ENCODE measurements around the gene ZNF503.
A peak's percentile ranks its signal among the peaks of the same experiment; 100 is the strongest.

The ZNF503 gene

DNA sequence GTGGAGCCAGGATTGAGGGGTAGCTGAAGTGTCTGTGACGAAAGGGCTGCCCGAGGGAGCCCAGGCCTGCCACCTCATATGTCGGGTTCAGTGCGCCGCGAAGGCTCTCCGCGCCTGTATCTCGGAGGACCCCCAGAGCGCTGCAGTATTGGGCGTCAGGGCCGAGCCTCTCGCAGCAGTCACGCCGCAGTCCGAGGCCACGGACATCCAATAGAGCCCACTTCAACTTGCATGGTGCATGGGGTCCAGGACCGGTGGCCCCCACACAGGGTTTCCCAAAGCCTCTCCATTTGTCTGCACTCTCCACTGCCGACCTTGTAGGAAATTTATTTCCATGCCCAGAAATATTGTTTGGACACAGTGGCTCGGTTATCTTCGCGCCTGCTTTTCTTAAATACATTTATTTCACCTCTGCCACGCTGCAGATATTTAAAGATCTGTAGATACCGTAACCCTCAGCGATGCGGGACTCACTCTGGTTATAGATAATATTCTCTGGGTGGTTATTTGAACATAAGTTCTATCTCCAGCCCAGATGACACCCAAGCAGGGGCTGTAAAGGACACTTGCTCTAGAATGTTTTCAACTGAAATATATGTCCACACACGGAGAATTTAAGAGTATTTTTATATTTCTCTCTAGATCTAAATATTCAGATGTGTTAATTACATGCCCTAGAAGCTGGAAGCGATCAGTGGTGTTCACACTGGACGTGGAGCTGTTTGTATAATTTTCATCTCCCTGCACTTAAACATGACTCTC, 5.1 kb upstream of the ZNF503 start:
- DNase-seq, result no peak

DNA sequence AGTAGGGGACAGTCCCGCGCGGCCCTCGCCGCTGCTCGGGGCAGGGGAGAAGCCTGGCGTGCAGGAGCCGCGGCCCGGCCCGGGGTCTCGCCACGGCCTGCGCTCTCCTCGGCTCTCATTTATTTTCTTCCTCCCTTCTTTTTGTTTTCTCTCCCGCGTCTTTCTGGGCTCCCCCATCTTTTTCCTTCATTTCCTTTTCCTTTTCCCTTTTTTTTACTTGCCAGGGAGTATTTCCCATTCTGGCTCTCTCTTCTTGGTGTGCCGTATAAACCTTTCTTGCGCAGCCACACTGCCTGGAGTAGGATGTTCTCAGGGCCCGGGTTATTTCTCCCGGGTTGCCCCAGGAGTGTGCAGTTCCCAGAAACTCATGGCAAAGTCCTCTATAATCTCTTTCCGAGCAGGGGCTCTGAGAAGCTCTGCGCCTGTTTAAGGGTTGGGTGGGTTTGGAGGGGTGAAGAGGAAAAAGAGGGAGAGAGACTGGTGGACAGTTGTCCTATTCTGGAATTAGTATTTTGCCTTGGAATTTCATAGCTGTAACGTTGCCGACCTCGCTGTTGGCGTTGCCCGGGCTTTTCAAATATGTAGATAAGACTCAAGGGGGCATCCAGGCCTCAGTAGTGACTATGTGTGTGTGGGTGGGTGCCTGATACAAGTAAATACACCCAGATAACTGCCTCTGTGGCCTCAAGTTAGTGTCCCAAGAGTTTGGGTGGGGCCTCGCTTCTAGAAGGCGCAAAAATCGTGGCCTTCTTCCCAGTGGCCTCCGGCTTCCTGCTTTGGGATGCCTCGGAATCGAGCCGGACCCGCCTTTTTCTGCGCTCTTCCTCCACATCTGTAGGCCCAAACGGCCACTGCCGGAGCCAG, 4.3 kb upstream of the ZNF503 start:
- DNase-seq, result no peak

DNA sequence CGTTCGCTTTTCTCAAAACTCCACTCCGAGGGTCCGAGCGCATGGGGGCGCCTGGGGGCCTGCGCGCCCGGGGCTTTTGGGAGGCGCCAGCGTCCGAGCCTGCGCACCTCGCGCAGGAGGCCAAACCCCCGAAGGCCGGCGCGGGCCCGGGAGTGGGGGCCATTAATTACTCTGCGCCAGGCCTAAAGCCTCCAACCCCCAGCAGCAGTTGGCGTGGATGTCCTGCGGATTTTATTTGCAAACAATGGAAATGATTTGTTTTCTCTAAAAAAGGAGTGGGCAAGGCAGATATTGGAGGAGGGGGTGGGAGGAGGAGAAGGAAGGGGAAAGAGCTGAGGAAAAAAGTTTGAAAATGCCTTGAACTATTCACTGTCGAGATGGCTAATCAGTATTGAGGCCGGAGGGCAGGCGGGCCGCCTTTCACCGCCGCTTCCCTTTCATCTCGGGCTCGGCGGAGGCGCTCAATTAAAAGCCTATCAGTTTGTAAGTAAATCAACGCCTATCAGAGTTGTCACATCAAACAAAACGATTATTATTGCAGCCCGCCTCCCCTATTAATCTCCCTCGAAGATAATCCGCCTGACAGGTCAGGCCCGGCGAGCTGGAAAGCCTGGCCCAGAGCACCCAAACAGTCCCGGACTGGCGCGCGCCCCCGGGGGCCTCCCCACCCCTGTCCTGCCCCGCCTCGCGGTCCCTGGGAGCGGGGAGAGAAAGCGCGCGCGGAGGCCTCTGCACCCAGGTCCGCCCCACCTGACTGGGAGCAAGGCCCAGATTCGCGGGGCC, 3.4 kb upstream of the ZNF503 start:
- no peak for DNase-seq

DNA sequence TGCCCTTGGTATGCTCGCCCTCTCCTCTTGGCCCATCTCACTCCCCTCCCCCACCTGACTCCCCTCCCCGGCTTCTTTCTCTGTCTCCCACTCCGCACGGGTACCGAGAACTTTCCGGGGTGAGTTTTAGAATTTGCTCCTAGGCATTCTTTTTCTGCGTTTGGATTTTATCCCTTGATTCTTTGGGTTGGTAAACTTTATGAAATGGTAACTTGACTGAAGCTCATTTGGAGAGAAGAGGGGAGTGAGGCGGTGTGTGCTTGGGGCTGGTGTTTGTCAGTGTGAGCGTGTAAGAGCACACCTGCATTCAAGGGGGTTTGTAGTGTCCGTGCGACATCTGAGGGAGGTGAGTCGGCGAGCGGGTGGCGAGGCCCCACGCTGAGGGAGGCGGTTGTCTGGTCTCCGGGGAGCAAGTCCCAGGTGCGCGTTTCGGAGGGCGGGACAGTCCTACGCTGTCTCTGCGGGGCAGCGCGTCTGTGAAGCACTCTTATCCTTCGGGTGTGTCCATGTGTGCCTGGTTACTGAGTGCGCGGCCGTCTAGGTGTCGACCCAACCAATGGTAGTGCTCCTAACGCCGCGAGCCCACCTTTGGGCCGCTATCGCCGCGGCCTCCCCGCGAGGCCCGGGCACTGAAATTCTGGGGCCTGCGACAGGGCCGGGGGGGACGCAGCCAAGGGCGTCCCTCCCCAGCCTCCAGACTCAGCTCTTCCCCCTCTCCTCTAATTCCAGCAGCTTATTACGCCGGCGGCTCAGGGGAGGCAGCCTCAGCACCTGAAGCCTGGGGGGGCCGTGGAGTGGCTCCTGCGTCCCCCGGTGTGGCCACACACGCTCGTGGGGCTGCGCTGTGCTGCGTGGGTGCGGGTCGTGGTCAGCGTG, 2.6 kb upstream of the ZNF503 start:
- DNase-seq, result no peak

DNA sequence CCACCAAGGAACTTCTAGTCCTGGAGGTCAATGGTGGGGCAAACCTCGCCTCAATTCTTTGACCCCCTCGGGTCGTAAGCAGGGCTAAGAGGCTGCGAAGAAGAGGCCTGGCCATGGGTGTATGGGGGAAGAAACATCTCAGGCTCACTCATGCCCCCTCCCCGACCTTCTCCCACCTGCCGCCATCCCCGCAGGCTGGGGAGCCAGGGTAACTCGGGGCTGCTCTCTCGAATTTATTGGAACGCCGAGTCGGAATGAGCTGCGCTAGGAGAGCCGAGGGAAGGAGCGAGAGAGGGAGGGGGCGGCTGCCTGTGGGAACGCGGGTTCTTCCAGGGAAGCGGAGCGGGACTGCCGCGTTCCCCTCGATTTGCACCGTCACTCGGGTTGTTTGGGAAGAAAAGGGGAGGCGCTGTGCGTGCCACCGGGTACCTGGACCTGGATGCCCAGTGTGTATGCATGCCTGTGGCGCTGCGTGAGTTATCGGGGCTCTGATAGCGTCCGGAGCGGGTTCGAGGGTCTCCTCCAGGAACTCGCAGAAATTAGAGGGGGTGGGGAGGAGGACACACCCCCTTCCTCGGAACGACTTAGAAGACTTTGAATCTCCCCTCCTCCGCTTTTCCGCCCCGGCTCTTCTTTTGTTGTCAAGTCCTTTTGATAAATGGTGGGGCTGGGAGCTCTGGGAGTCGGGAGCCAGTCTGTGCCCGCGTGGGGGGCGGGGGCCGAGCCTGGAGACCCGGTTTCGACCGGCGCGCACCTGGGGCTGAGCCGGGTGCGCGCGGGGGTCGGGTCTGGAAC, 1.8 kb upstream of the ZNF503 start:
- no peak for DNase-seq

DNA sequence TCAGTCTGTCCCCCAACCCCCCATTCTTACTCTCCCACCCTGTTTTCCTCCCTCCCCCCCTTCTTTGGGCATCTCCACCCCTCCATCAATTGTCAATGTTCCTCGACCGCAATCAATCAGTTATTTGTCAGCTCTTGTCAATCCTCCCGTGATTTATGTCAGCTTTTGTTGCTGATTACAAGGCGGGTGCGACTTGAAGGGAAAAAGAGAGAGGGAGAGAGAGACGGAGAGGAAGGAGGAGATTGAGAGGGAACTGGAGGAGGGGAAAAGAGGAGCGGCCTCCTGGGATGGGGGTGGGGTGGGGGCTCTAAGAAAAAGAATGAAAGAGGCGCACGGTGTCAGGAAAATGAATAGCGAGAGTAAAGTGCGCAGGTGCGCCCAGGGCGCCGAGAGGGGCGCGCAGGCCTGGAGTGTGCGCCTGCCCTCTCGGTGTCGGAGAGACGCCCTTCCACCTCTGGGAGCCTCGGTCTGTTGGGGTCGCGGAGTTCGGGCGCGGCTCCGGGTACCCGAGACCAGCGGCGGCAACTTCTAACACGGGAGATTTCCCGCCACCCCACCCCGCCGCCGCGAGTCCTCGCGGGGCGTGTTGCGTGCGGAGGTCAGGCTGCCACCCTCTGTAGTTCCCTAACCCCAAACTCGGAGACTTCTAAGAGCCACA, 1.1 kb upstream of the ZNF503 start:
- DNase-seq, result peak; percentile 44

DNA sequence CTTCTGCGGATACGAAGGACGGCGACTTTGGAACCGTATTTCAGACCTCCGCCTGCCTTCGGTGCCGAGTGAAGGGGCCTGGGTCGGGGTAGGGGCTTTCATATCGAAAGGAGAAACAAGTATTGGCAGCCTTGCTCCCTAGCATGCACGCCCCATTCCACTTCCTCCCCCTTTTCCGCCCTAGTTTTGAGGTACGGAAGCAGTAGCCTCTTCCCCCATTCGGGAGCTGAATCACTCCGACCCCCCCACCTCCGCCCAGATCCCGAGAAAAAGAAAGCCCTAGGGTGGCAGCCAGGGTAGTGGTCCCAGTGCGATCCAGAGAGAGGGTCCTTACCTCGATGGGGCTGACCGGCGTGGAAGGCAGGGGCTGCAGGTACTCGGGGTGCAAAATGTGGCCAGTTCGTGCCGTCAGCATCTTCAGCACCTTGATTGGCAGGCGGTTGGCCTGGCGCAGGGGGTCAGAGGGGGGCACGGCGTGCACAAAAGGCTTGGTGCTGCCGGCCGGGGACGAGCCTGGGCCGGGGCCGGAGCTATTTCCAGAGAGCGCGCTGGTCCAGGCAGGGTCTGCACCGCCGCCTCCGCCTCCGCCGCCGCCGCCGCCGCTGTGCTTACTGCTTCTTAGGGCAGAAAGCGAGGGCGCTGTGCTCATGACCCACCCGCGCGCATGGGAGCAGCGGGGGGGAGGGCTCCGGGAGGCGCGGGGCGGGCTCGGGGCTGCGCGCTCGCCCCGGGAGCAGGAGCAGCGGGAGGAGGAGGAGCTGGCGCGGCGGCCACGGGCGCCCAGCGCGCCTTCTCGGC, 594 bp downstream of the ZNF503 start:
- DNase-seq, result peak; percentile 58

DNA sequence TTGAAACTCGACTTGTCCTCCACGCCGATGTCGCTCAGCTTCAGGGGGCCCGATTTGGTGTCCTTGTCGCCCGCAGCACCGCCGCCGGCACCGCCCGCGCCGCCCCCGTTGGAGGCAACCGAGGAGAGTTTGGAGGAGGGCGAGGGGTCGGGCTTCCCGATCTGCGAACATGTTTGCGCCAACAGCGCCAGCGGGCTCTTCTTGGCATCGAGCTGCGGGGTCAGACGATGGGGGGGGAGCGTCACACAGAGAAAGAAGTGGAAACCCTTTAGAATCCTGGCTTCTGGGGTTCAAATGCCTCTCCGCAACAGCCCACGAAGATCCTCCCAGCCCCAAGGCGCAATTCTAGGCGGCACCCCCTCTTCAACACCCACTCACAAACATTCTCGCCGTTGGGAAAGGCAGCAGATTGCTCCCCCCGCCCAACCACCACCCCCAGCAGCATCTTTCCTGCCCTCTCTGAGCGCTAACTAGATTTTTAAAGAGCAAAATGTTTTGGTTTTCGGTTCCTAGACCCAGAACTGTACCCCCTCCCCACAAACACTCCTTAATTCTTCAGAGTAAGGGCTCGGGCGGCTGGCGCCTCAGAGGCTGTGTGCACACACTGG, 1.3 kb downstream of the ZNF503 start:
- DNase-seq, result no peak

DNA sequence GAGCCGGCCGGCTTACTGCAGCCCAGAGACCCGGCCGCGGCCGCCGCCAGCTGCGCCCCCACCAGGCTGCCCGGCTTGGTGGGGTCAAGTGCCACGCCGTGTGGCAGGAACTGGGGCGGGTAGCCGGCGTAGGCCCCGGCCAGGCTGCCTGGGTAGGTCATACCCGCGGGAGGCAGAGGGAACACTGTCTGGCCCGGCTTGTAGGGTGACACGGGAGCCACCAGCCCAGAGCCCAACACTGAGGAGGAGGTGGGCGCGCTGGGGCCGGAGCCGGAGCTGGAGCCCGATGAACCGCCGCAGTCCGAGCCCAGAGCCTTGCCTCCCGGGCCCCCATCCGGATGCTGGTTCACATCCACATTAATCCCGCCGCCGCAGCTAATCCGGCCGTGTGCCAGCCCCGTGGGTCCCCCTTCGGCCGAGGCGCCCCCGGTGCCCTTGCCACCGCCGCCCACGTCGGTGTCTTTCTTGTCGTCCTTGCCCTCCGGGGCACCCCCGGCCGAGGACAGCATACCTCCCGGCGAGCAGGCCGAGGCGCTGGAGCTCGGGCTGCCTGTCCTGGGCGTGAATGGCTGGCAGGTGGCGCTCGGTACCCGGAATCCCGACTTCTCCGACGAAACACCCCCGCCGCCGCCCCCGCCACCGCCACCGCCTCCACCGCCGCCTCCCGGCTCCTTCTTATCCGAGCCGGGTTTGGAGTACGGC, 2.0 kb downstream of the ZNF503 start:
- peak; percentile 70 for DNase-seq

DNA sequence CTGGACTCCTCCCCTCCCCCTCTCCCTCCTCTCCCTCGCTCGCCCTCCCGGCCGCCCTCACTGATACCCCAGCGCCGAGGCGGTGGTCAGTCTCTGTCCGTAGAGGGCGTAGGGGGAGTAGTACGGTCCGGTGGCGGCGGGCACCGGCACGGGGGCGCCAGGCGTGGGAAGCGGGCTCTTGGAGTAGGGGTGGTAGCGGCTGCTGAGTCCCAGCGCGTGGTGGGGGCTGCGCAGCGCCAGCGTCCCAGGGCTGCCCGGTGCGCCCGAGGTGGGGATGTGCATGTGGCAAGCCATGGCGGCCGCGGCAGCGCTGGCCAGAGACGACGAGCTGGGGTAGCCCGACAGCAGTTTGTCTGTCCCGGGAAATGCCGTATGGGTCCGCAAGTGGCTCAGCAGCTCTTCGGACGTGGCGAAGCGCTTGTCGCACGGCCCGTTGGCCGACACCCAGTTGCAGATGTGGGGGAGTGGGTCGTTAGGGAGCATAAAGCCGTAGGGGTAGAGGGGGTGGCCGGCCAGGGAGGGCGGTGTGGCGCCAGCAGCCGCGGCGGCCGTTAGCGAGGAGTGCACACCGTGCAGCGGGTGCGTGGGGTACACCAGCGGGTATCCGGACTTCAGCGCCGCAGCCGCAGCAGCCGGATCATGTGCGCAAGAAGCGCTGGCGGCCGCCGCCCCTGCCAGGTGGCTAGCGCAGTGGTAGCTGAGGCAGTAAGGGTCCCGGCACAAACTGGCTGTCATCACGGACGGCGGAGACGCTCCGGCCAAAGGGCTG, 2.7 kb downstream of the ZNF503 start:
- DNase-seq, result no peak

DNA sequence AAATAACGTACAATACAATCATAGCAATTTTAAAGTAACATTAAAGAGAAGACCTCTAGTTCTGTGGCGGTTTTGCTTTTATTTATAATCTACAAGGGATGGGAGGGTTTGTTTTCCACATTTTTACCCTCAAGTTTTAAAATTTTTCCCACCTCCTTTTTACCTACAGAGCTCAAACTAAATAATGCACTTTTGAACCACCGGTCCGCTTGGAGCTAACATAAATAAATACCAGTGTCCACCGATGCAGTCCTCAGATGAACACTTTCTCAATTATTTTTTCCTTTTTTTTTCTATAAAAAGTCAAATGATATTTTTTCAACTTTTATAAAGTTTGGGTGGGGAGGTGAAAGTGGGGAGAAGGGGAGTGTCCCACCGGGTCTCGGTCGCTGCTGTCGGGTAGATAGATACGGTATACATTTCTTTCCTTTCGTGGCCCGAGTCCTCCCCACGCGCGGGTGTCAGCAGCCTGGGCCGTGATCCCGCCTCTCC, 3.3 kb downstream of the ZNF503 start:
- no peak for DNase-seq

DNA sequence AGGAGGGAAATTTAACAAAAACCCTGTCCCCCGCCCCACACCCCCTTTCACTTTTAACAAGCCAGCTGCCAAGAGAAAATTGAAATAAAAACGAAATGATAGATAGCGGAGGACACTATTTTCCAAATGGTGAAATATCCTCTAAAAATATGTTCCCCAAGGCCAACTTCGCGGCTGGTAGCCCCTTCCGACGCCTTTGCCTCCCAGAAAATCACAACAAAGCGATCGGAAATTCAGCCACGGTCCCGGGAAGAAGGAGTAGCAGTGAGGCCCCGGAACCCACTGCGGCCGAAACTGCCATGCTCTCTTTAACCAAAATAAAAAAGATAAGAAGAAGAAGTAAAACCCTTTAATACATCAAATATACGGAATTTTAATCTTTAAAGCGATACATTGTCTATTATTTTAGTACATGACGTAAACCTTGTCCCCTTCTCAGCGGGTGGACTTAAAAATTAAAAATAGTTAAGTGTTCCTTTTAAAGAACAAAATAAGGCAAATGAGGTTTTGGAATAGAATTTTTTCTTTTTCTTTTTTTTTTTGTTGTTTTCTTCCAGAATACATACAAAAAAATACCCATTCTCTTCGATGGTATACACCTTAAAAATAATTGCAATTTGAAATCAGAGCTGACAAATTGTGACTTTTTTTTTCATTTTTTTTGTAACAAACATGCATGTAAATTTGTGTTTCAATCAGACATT, 3.9 kb downstream of the ZNF503 start:
- DNase-seq, result no peak

DNA sequence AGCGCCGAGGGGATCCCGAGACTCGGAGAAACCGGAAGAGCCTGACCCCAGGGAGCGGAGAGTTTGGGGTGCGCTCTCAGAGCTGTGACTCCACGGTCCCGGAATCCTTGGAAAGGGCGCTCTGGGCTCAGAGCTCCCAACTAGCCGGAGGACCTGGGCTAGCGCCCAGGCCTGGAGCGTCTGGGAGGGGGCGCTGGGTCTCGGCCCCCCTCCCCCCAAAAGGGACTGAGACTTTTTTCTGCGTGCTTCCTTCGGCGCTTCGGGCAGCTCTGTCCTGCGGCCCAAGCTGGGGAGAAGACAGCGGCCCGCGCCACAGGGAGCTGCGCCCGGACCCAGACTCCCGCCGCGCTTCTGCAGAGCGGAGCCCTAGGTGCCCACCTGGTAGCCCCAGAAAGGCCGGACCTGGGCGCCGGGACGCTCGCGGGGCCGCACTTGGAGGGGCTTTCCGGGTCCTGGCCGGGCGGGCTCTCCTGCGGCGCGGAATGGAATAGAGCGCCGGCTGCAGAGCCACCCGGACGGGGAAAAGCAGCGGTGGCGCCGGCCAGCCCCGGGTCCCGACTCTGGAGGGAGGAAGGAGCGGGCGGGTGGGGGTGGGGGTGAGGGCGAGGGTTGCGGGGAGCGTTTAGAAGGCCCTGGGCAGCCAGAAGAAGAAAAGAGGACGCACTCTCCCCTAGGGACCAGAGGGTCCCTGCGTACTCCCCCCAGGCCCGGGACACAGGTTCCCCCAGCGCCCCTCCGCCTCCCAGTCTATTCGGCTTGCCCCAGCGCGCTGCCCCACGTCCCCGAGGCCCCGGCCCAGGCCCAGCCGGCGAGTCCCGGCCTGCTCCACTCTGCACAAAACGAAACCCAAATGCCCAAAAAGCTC, 4.7 kb downstream of the ZNF503 start:
- no peak for DNase-seq

DNA sequence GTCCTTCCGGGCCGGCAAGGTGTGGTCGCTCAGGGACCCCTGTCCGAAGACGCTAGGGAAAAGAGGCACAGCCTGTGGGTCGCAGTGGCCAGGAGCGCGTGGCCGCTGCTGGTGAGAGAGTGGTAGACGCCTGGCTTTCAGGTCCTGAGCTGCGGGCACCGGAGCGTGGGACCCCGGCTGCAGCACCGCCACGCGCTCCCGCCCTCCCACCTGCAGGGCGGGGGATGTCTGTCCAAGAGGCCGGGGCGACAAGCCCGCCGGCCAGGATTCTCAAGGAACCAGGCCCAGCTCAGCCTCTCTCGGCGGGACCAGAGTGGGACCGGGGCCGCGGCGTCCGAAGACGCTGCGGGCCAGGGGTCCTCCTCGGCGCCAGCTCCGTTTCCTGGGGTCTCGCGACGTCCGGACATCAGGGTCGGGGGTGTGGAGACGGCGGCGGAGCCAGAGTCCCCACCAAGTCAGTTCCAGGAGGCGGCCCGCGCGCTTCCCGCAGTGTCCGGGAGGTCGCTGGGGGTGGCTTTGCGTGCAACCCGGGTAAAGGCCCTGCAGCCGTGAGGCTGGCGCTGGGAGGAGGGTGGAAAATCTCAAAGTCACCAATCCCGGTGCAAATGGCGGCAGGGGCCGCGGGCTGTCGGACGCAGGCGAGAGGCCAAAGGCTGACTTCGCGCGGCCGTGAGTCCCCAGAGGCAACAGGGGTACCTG, 5.5 kb downstream of the ZNF503 start:
- DNase-seq, result no peak

DNA sequence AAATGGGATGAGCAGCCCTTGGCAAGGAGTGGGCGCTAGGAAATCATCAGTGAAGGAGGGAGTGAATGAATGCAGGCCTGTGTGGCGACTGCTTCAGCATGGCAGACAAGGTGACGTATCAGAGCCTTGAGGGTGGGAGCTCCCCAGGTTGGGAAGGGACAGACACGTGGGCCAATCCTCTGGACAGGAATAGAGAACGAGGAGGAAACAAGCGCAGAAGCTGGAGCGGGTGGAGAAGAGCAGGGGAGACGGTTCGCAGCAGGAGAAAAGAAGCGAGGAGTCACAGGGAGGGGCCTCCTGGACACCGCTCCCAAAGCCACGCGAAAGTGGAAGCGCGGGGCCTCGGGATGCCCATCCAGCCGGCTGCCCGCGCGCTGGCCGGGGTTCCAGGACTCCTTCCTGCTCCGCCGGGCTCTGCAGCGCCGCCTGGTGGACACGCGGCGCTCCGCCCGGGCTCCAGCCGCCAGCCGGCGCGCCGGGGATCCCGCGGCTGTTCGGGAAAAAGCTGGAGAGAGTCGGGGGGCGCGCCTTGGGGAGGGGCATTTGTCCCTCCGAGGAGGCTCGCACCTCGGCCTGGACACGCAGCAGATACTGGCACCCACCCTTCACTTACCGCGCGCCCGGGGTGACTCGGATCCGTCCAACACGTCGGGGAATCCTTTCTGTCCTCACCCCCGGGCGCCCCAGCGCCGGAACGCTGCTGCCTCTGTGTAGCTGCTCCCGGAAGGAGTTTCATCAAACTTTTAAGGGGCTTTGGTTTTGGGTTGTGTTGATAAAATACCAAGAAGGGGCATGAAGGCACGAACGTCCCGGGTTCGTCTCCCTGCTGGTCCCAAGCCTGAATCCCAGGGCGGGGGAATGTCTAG, 6.3 kb downstream of the ZNF503 start:
- DNase-seq, result no peak
